Measurements from ENCODE around the gene XRN1.

- TF ChIP-seq GATA2 (IDR thresholded peaks at IDR 0.05; ENCODE audit: low read depth, low read length): no peak
- TF ChIP-seq GATA3 (IDR thresholded peaks at IDR 0.05; ENCODE audit: low read depth, low read length): no peak
These were observed 3.5 kb downstream of the XRN1 start for GRCh38 chr3:142444343-142444742.

Data from SH-SY5Y (cell line).